Muscle layer of colon (tissue), 2 donors: ENCODE data around the gene NCBP3.

Experiments
- H3K27ac ChIP-seq: one replicate; pipeline ENCODE4 v1.7.0; 2013; ENCODE audit warnings: low read depth, mild to moderate bottlenecking, low read length, moderate library complexity
- H3K27me3 ChIP-seq, 2 donors: one replicate each; pipeline ENCODE4 v1.7.0; 2013; ENCODE audit warnings: low read length in 2 of 2, mild to moderate bottlenecking in 2 of 2; ENCODE audit not compliant: insufficient read depth in 2 of 2, control insufficient read depth in 1 of 2
- H3K36me3 ChIP-seq: one replicate; pipeline ENCODE4 v1.7.0; 2013; ENCODE audit warnings: mild to moderate bottlenecking, low read length; ENCODE audit not compliant: insufficient read depth
- H3K4me1 ChIP-seq: one replicate; pipeline ENCODE4 v1.7.0; 2013; ENCODE audit warnings: mild to moderate bottlenecking, low read length; ENCODE audit not compliant: insufficient read depth
- H3K4me3 ChIP-seq, 2 donors: one replicate each; pipeline ENCODE4 v1.7.0; 2013; ENCODE audit warnings: low read length in 2 of 2, low read depth in 1 of 2, mild to moderate bottlenecking in 1 of 2, moderate library complexity in 1 of 2
- H3K9ac ChIP-seq: one replicate; pipeline ENCODE4 v1.7.0; 2013; ENCODE audit warnings: low read length
- H3K9me3 ChIP-seq: one replicate; pipeline ENCODE4 v1.7.0; 2013; ENCODE audit warnings: mild to moderate bottlenecking, low read length
- donor health status: abdominal sarcoma.
- donor health status: Adenocarcinoma of cecum.

Gene NCBP3

DNA sequence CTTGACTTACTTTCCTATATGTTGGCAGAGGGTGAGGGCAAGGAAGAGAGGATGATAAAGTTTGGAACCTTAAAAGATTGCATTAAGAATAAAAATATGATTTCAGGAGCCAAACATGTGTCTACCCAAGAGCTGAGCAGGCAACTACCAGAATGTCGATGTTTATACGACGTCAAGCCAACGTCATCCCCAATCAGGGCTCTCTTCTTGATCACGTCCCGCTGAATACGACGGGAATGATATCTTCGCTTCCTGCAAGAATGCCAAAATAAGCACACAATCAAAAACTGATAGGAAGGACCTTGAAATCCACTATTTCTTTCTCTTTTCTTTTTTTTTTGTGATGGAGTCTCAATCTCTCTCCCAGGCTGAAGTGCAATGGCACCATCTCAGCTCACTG is 24.9 kb downstream of the NCBP3 start:
- Histone ChIP-seq H3K9ac (no peak overlapping the region), H3K9me3 (no peaks in the 10 kb centered on the region), H3K36me3 (peaks cover 71% of the 10 kb centered on the region), H3K27me3 (no peaks in the 10 kb centered on the region), H3K4me1 (no peaks in the 10 kb centered on the region), H3K4me3 (no peak overlapping the region), H3K27ac (no peak overlapping the region)

DNA sequence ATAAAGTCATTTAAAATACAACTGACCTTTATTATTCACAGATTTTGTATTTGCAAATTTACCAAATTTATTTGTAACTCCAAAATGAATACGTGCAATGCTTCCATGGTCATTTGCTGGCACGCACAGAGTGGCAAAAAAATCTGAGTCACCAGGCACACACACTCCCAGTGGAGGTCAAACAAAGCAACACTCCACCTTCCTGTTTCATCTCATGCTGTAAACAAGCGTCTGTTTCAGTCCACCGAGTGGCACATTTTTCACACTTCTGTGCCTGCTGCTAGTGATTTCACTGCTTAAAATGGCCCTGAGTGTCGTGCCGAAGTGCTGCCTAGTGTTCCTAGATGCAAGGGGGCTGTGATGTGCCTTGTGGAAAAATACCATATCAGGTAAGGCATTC is 27.3 kb downstream of the NCBP3 start:
- H3K9ac ChIP-seq, result no peak overlapping the region
- peaks cover 83% of the 10 kb centered on the region for H3K36me3 ChIP-seq
- no peaks in the 10 kb centered on the region for H3K9me3 ChIP-seq
- no peaks in the 10 kb centered on the region for H3K27me3 ChIP-seq
- no peak overlapping the region for H3K27ac ChIP-seq
- H3K4me3 ChIP-seq, result no peak overlapping the region
- H3K4me1 ChIP-seq, result no peaks in the 10 kb centered on the region

- no peak overlapping the region for H3K4me3 ChIP-seq
- no peak overlapping the region for H3K27ac ChIP-seq
- no peaks in the 10 kb centered on the region for H3K27me3 ChIP-seq
- H3K9me3 ChIP-seq, result no peaks in the 10 kb centered on the region
- peaks cover 90% of the 10 kb centered on the region for H3K36me3 ChIP-seq
- H3K4me1 ChIP-seq, result no peaks in the 10 kb centered on the region
- H3K9ac ChIP-seq, result no peak overlapping the region
Observed at GRCh38 chr17:3817851-3818605, 28.0 kb downstream of the NCBP3 start.

GRCh38 chr17:3815925-3816324 is 30.1 kb downstream of the NCBP3 start:
- Histone ChIP-seq H3K27me3 (no peaks in the 10 kb centered on the region), H3K27ac (no peak overlapping the region), H3K4me3 (no peak overlapping the region), H3K36me3 (peaks cover 87% of the 10 kb centered on the region), H3K9me3 (no peaks in the 10 kb centered on the region), H3K4me1 (no peaks in the 10 kb centered on the region), H3K9ac (no peak overlapping the region)

- Histone ChIP-seq H3K9ac (no peak overlapping the region), H3K4me3 (no peak overlapping the region), H3K27me3 (no peaks in the 10 kb centered on the region), H3K9me3 (no peaks in the 10 kb centered on the region), H3K36me3 (peaks cover 87% of the 10 kb centered on the region), H3K27ac (no peak overlapping the region), H3K4me1 (no peaks in the 10 kb centered on the region)
Observed at GRCh38 chr17:3815122-3815521, 30.9 kb downstream of the NCBP3 start.

DNA sequence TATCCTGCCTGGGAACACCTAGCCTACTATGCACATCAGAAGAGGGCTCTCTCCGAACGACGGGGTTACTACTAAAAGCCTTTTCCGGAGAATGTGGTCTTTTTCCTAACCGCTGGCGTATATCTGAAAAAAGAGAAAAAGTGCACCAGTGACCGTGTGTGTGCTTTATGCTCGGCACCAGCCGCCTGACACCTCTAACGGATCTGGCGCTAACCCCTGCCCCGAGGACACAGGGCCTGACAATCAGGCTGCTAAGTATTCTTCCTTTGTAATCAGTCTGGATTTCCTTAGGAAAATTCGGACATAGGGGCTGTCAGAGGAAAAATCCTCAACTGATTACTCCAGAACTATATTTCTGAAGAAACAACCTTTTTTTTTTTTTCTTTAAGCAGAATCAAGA is 31.7 kb downstream of the NCBP3 start:
- no peak overlapping the region for H3K27ac ChIP-seq
- H3K4me1 ChIP-seq, result no peaks in the 10 kb centered on the region
- H3K9me3 ChIP-seq, result no peaks in the 10 kb centered on the region
- no peak overlapping the region for H3K9ac ChIP-seq
- H3K27me3 ChIP-seq, result no peaks in the 10 kb centered on the region
- H3K4me3 ChIP-seq, result no peak overlapping the region
- H3K36me3 ChIP-seq, result peaks cover 88% of the 10 kb centered on the region

- H3K9me3 ChIP-seq, result no peaks in the 10 kb centered on the region
- peaks cover 86% of the 10 kb centered on the region for H3K36me3 ChIP-seq
- H3K27me3 ChIP-seq, result no peaks in the 10 kb centered on the region
- H3K27ac ChIP-seq, result no peak overlapping the region
- H3K9ac ChIP-seq, result no peak overlapping the region
- H3K4me3 ChIP-seq, result no peak overlapping the region
- H3K4me1 ChIP-seq, result no peaks in the 10 kb centered on the region
Observed at GRCh38 chr17:3813171-3813570, 32.9 kb downstream of the NCBP3 start.

DNA sequence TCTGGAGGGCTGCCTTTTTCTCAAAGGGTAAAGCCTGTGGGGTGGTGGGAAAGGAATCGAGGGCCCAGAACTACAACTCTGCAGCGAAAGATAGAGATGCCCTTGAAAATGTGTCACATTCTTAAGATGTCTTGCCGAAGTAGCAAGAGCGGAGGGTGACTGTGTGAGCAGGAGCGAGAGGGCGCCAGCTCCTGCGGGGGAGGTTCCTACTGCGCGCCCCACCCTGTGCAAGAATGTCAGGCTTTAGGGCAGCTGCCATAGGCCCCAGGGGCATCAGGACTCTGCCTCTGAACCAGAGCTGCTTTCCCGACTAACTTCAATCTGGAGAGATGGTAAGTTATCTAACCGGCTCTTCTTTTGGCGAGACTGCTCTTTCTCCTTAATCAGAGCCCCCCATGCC is 33.3 kb downstream of the NCBP3 start:
- H3K4me3 ChIP-seq, result no peak overlapping the region
- H3K27me3 ChIP-seq, result no peaks in the 10 kb centered on the region
- H3K9me3 ChIP-seq, result no peaks in the 10 kb centered on the region
- no peak overlapping the region for H3K27ac ChIP-seq
- H3K9ac ChIP-seq, result no peak overlapping the region
- peaks cover 86% of the 10 kb centered on the region for H3K36me3 ChIP-seq
- H3K4me1 ChIP-seq, result no peaks in the 10 kb centered on the region

GRCh38 chr17:3812284-3812683 is 33.8 kb downstream of the NCBP3 start:
- Histone ChIP-seq H3K27me3 (no peaks in the 10 kb centered on the region), H3K4me3 (no peak overlapping the region), H3K36me3 (peaks cover 84% of the 10 kb centered on the region), H3K9ac (no peak overlapping the region), H3K27ac (no peak overlapping the region), H3K9me3 (no peaks in the 10 kb centered on the region), H3K4me1 (no peaks in the 10 kb centered on the region)

DNA sequence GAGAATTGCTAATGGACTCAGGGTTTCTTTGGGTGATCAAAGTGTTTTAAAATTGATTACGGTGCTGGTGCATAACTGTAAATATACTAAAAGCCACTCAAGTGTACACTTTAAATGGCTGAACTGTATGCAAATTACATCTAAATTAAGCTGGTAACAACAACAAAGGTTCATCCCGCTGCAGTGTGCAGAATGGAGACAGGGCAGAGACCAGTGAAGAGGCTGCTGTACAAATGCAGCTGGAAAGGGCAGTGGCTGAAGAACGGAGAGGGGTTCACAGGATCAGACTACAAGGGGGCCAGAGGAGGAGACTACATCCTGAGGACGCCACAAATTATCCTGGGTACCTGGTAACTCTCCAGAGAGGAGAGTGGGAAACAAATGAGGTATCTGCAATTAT is 36.0 kb downstream of the NCBP3 start:
- no peaks in the 10 kb centered on the region for H3K9me3 ChIP-seq
- H3K9ac ChIP-seq, result no peak overlapping the region
- H3K36me3 ChIP-seq, result peaks cover 65% of the 10 kb centered on the region
- no peak overlapping the region for H3K4me3 ChIP-seq
- no peaks in the 10 kb centered on the region for H3K27me3 ChIP-seq
- no peaks in the 10 kb centered on the region for H3K4me1 ChIP-seq
- H3K27ac ChIP-seq, result no peak overlapping the region

GRCh38 chr17:3809135-3809534 is 36.9 kb downstream of the NCBP3 start:
- Histone ChIP-seq H3K9ac (no peak overlapping the region), H3K36me3 (peaks cover 56% of the 10 kb centered on the region), H3K4me3 (no peak overlapping the region)

GRCh38 chr17:3808701-3809100 is 37.3 kb downstream of the NCBP3 start:
- no peaks in the 10 kb centered on the region for H3K4me1 ChIP-seq
- H3K27ac ChIP-seq, result no peak overlapping the region
- H3K9ac ChIP-seq, result no peak overlapping the region
- no peaks in the 10 kb centered on the region for H3K27me3 ChIP-seq
- H3K36me3 ChIP-seq, result peaks cover 52% of the 10 kb centered on the region
- no peak overlapping the region for H3K4me3 ChIP-seq
- H3K9me3 ChIP-seq, result no peaks in the 10 kb centered on the region

More at GRCh38 chr17:3809135-3809534, 36.9 kb downstream of the NCBP3 start:
- Histone ChIP-seq H3K4me1 (no peaks in the 10 kb centered on the region), H3K27me3 (no peaks in the 10 kb centered on the region), H3K9me3 (no peaks in the 10 kb centered on the region), H3K27ac (no peak overlapping the region)
